Measurements from ENCODE around the gene FAAP20. TPM values are rescaled to one million over a fixed set of nuclear protein-coding genes. Genes with fewer than 3 reads are reported as not detected.
A peak's percentile ranks its signal among the peaks of the same experiment; 100 is the strongest.

FAAP20 gene
- total and polyA plus RNA-seq, 3 donors from 2014 or later: 65.5 to 72.6 (median 72.0) TPM

- TF ChIP-seq CTCF (IDR thresholded peaks at IDR 0.05) (no peak), POLR2A (IDR thresholded peaks at IDR 0.05) (no peak)
- Histone ChIP-seq H3K27ac (peak overlapping the region; percentile 81 to 91), H3K4me3 (peak overlapping the region; percentile 56 to 57), H3K36me3 (ENCODE audit: low read depth, missing control alignments) (no peaks in the 10 kb centered on the region), H3K4me1 (peaks cover 67% of the 10 kb centered on the region), H3K27me3 (no peaks in the 10 kb centered on the region), H3K9me3 (no peaks in the 10 kb centered on the region)
- intact Hi-C loops (cut with DNase I; ENCODE audit: low total_unique reads): loop anchor here (5.0 kb wide), 1 partner anchor 76 kb away; no protein-coding TSS in a partner anchor
- 34 to 35% methylated on average over 8 to 30 of the region's 30 CpGs for WGBS, 2 donors
- peak; percentile 60 for DNase-seq
These were observed 36.4 kb upstream of the FAAP20 start for GRCh38 chr1:2230781-2231531.

- Histone ChIP-seq H3K4me3 (peak overlapping the region; percentile 56 to 57), H3K9me3 (no peaks in the 10 kb centered on the region), H3K4me1 (peaks cover 60% of the 10 kb centered on the region), H3K27me3 (no peaks in the 10 kb centered on the region), H3K27ac (peak overlapping the region; percentile 81 to 91), H3K36me3 (ENCODE audit: low read depth, missing control alignments) (no peaks in the 10 kb centered on the region)
- 9 to 13% methylated on average over 8 to 31 of the region's 32 CpGs for WGBS, 2 donors
- DNase-seq: peak; percentile 62
- intact Hi-C loops (cut with DNase I; ENCODE audit: low total_unique reads): loop anchor here (5.0 kb wide), 1 partner anchor 77 kb away; no protein-coding TSS in a partner anchor
- TF ChIP-seq CTCF (IDR thresholded peaks at IDR 0.05) (no peak), POLR2A (IDR thresholded peaks at IDR 0.05) (no peak)
These were observed 35.5 kb upstream of the FAAP20 start for GRCh38 chr1:2229911-2230731.

GRCh38 chr1:2229037-2229864, 34.7 kb upstream of the FAAP20 start:
- intact Hi-C loops (cut with DNase I; ENCODE audit: low total_unique reads): no loop called here
- H3K36me3 ChIP-seq (ENCODE audit: low read depth, missing control alignments): no peaks in the 10 kb centered on the region
- TF ChIP-seq CTCF (IDR thresholded peaks at IDR 0.05): no peak
- no peak for TF ChIP-seq POLR2A (IDR thresholded peaks at IDR 0.05)
- H3K27ac ChIP-seq: peak overlapping the region; percentile 81 to 91
- no peaks in the 10 kb centered on the region for H3K27me3 ChIP-seq
- peak overlapping the region; percentile 56 to 57 for H3K4me3 ChIP-seq
- 0 to 2% methylated on average over 14 to 61 of the region's 77 CpGs for WGBS, 2 donors
- peak; percentile 72 for DNase-seq
- H3K9me3 ChIP-seq: no peaks in the 10 kb centered on the region
- H3K4me1 ChIP-seq: peaks cover 53% of the 10 kb centered on the region

GRCh38 chr1:2228694-2229036, 34.1 kb upstream of the FAAP20 start:
- 1% methylated on average over 31 of the region's 50 CpGs; no CpG with 5 or more reads in 1 of the 2 donors for WGBS, 2 donors
- Histone ChIP-seq H3K27me3 (no peaks in the 10 kb centered on the region), H3K36me3 (ENCODE audit: low read depth, missing control alignments) (no peaks in the 10 kb centered on the region), H3K9me3 (no peaks in the 10 kb centered on the region), H3K4me1 (peaks cover 47% of the 10 kb centered on the region), H3K4me3 (peak overlapping the region; percentile 56 to 57), H3K27ac (peak overlapping the region; percentile 81 to 91)
- no peak for DNase-seq
- TF ChIP-seq POLR2A (IDR thresholded peaks at IDR 0.05) (no peak), CTCF (IDR thresholded peaks at IDR 0.05) (no peak)
- intact Hi-C loops (cut with DNase I; ENCODE audit: low total_unique reads): no loop called here

Data from testis (tissue), 3 donors.